ENCODE data around the gene PDXK.

DNA sequence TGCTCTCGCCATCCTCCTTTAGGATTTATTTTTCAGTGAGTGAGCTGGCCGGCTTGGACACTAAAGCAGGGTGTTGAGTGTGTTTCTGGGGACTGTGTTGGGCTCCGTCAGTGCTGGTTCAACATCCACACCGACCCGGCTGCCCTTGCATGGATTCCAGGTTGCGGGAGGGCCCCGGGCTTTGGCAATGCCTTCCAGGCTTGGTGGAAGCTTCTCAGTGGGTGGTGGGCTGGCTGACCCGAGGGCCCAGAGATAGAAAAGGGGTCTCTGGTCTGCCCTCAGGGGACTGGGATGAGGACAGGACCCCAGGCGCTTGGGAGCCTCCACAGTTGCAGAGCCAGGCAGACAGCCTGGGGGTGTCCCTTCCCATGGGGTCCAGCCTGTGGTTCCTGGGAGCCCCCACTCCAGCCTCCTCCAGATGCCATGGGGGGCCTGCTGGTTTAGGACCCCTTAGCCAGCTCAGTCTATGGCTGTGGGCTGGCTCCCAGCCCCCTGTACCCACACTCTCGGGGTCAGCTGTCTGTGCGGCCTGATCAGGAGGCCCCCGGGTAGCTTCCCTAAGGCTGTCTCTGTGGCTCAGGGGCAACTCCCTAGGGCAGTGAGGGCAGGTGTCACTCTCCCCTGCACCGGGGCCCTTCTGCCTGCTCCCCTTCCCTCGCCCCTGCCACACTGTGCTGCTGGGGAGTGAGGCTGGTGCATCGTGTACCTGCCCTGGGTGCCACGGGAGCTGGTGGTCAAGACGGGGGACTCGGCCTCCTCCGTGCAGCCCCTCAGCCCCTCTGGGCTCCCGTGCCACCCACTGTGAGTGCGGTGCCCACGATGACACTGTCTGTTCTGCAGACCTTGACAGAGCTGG, 16.5 kb downstream of the PDXK start:
- TF ChIP-seq, protein P1, sequence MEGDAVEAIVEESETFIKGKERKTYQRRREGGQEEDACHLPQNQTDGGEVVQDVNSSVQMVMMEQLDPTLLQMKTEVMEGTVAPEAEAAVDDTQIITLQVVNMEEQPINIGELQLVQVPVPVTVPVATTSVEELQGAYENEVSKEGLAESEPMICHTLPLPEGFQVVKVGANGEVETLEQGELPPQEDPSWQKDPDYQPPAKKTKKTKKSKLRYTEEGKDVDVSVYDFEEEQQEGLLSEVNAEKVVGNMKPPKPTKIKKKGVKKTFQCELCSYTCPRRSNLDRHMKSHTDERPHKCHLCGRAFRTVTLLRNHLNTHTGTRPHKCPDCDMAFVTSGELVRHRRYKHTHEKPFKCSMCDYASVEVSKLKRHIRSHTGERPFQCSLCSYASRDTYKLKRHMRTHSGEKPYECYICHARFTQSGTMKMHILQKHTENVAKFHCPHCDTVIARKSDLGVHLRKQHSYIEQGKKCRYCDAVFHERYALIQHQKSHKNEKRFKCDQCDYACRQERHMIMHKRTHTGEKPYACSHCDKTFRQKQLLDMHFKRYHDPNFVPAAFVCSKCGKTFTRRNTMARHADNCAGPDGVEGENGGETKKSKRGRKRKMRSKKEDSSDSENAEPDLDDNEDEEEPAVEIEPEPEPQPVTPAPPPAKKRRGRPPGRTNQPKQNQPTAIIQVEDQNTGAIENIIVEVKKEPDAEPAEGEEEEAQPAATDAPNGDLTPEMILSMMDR (conservative IDR thresholded peaks at IDR 0.05 in 1 of 2, IDR thresholded peaks at IDR 0.05 in 1 of 2; ENCODE audit: extremely low read depth in 1 of 2, insufficient read depth in 1 of 2, low read depth in 1 of 2, low read length in 2 of 2) = no peak
- TF ChIP-seq EZH2 (IDR thresholded peaks at IDR 0.05; ENCODE audit: borderline replicate concordance, low read length) = no peak

Data from mammary epithelial cell (primary cell).